Mesodermal cell (in vitro differentiated cells): ENCODE results near the gene PCDHGA9.
"Not testable (repeated sequence)": the region's sequence is repeated elsewhere in the genome, so short reads cannot be mapped to it uniquely, and the experiment has no call there.

Experiments used
- H3K27ac ChIP-seq: 2 replicates; pipeline ENCODE4 v1.7.0; 2013; ENCODE audit warnings: mild to moderate bottlenecking, low read depth, low read length, moderate library complexity; ENCODE audit not compliant: severe bottlenecking
- H3K36me3 ChIP-seq: 2 replicates; pipeline ENCODE4 v1.7.1; 2013; ENCODE audit warnings: mild to moderate bottlenecking, low read length, moderate library complexity; ENCODE audit not compliant: control insufficient read depth, insufficient read depth
- H3K4me1 ChIP-seq: one replicate; pipeline ENCODE4 v1.7.1; 2013; ENCODE audit warnings: mild to moderate bottlenecking, low read length; ENCODE audit not compliant: insufficient read depth, control insufficient read depth, poor library complexity, severe bottlenecking
- H3K4me3 ChIP-seq: 2 replicates; pipeline ENCODE4 v1.7.0; 2013; ENCODE audit warnings: low read length, control low read depth, mild to moderate bottlenecking; ENCODE audit not compliant: insufficient read depth, poor library complexity, severe bottlenecking; ENCODE audit errors: extremely low read depth
- H3K9me3 ChIP-seq: 2 replicates; pipeline ENCODE4 v1.7.1; 2013; ENCODE audit warnings: mild to moderate bottlenecking, low read length, moderate library complexity; ENCODE audit not compliant: control insufficient read depth
- WGBS, 2 experiments: methylation state at CpG; one replicate each; pipeline ENCODE4 v1.1.5; 2013; ENCODE audit warnings: missing lambda C conversion rate in 2 of 2; ENCODE audit not compliant: insufficient coverage in 2 of 2; 5-methylcytosine and 5-hydroxymethylcytosine counted together

PCDHGA9 gene

DNA sequence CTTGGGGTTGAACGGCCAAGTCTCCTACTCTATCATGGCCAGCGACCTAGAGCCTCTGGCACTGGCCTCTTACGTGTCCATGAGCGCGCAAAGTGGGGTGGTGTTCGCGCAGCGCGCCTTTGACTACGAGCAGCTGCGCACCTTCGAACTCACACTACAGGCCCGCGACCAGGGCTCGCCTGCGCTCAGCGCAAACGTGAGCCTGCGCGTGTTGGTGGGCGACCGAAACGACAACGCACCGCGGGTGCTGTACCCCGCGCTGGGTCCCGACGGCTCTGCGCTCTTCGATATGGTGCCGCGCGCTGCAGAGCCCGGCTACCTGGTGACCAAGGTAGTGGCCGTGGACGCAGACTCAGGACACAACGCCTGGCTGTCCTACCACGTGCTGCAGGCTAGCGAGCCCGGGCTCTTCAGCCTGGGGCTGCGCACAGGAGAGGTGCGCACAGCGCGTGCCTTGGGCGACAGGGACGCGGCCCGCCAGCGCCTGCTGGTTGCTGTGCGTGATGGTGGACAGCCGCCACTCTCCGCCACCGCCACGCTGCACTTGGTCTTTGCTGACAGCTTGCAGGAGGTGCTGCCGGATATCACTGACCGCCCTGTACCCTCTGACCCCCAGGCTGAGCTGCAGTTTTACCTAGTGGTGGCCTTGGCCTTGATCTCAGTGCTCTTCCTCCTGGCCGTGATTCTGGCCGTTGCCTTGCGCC is 2.9 kb upstream of the PCDHGA9 start:
- Histone ChIP-seq H3K4me1 (no peaks in the 10 kb centered on the region), H3K9me3 (peaks cover 40% of the 10 kb centered on the region), H3K4me3 (no peak overlapping the region), H3K36me3 (peaks cover 5% of the 10 kb centered on the region), H3K27ac (no peak overlapping the region)
- WGBS, 2 experiments: 96 to 97% methylated on average over 57 to 61 of the region's 61 CpGs

DNA sequence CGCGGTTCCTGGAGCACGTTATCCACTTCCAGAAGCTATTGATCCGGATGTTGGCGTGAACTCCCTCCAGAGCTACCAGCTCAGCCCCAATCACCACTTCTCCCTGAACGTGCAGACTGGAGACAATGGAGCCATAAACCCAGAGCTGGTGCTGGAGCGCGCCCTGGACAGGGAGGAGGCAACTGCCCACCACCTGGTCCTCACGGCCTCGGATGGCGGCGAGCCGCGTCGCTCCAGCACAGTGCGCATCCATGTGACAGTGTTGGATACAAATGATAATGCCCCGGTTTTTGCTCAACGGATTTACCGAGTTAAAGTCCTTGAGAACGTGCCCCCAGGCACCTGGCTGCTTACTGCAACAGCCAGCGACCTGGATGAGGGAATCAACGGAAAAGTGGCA is 809 bp downstream of the PCDHGA9 start:
- H3K9me3 ChIP-seq: peaks cover 28% of the 10 kb centered on the region
- 98% methylated on average over 18 to 20 of the region's 22 CpGs for WGBS, 2 experiments
- H3K36me3 ChIP-seq: peaks cover 5% of the 10 kb centered on the region
- H3K4me3 ChIP-seq: no peak overlapping the region
- no peak overlapping the region for H3K27ac ChIP-seq
- H3K4me1 ChIP-seq: no peaks in the 10 kb centered on the region

DNA sequence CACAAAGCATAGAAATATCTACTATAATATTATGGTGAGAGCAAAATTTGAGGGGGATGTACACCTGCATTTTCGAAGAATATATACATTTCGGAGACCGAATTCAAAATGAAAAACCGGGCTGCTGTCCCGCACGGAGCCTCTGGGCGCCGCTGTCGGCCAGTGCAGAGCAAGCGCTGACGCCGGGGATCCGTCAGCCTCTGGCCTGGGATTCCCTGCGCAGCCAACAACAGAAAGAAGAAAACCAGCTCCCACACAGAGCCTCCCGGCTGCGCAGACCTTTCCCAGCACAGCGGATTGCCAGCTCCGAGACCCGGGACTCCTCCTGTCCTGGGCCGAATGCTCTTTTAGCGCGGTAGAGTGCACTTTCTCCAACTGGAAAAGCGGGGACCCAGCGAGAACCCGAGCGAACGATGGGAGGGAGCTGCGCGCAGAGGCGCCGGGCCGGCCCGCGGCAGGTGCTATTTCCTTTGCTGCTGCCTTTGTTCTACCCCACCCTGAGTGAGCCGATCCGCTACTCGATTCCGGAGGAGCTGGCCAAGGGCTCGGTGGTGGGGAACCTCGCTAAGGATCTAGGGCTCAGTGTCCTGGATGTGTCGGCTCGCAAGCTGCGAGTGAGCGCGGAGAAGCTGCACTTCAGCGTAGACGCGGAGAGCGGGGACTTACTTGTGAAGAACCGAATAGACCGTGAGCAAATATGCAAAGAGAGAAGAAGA is 5.4 kb downstream of the PCDHGA9 start, which contains the start of gene PCDHGB6:
Gene PCDHGB6 (plus strand): TSS at position 232 of the 716 bp plus-strand sequence. CDS start 182 bp downstream, at position 414.
- H3K36me3 ChIP-seq: peaks cover 13% of the 10 kb centered on the region
- H3K4me1 ChIP-seq: not testable (repeated sequence)
- peak within 1 kb of the TSS; percentile 47 for H3K4me3 ChIP-seq
- peaks cover 25% of the 10 kb centered on the region for H3K9me3 ChIP-seq
- 27 to 37% methylated on average over 32 to 34 of the region's 51 CpGs for WGBS, 2 experiments
- peak within 1 kb of the TSS; percentile 72 for H3K27ac ChIP-seq

DNA sequence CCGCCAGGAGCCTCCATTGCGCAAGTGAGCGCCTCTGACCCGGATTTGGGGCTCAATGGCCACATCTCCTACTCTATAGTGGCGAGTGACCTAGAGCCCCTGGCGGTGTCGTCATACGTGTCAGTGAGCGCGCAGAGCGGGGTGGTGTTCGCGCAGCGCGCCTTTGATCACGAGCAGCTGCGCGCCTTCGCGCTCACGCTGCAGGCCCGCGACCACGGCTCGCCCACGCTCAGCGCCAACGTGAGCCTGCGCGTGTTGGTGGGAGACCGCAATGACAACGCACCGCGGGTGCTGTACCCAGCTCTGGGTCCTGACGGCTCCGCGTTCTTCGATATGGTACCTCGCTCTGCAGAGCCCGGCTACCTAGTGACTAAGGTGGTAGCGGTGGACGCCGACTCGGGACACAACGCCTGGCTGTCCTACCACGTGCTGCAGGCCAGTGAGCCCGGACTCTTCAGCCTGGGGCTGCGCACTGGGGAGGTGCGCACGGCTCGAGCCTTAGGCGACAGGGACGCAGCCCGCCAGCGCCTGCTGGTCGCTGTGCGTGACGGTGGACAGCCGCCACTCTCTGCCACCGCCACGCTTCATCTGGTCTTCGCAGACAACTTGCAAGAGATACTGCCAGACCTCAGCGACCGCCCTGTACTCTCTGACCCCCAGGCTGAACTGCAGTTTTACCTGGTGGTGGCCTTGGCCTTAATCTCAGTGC is 7.2 kb downstream of the PCDHGA9 start:
- 96 to 98% methylated on average over 61 to 64 of the region's 64 CpGs for WGBS, 2 experiments
- no peak overlapping the region for H3K4me3 ChIP-seq
- no peaks in the 10 kb centered on the region for H3K4me1 ChIP-seq
- H3K36me3 ChIP-seq: peaks cover 31% of the 10 kb centered on the region
- H3K9me3 ChIP-seq: peaks cover 37% of the 10 kb centered on the region
- no peak overlapping the region for H3K27ac ChIP-seq

DNA sequence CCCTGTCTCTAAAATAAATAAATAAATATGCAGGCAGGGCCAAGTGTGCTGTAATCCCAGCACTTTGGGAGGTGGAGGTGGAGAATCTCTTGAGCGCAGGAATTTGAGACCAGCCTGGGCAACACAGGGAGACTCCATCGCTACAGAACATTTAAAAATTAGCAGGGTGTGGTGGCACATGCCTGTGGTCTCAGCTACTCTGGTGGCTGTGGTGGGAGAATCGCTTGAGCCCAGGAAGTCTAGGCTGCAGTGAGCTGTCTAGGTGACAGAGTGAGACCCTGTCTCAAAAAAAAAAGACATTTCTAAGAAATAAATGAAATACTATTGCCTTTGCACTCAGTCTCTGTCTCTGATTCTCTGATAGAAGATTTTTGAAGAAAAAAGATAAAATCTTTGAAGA is 9.0 kb downstream of the PCDHGA9 start:
- no peaks in the 10 kb centered on the region for H3K4me1 ChIP-seq
- 93 to 95% methylated on average over 2 of the region's 3 CpGs for WGBS, 2 experiments
- H3K36me3 ChIP-seq: peaks cover 36% of the 10 kb centered on the region
- no peak overlapping the region for H3K27ac ChIP-seq
- H3K4me3 ChIP-seq: peak overlapping the region; percentile 20
- peaks cover 41% of the 10 kb centered on the region for H3K9me3 ChIP-seq

DNA sequence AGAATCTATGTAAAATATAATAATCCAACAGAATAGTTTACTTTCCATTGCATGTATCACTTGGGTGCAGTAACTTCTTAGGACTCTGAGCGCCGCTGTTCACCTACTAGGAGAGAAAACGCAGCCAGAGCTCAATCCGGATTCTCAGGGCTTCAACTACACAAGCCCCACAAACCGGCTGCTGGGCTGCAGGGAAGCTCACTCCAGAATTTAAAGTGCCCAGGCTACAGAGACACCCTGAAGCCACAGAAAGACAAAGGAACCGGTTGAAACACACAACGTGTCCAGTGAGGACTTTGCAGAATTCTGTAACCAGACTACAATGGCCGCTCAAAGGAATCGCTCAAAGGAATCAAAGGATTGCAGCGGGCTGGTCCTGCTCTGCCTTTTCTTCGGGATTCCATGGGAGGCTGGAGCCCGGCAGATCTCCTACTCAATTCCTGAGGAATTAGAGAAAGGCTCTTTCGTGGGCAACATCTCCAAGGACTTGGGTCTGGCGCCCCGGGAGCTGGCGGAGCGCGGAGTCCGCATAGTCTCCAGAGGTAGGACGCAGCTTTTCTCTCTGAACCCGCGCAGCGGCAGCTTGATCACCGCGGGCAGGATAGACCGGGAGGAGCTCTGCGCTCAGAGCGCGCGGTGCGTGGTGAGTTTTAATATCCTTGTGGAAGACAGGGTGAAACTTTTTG is 10.4 kb downstream of the PCDHGA9 start, which contains the start of gene PCDHGA10:
Gene PCDHGA10 (plus strand): TSS at position 134 of the 686 bp plus-strand sequence. CDS start 189 bp downstream, at position 323.
- peak within 1 kb of the TSS; percentile 67 for H3K27ac ChIP-seq
- H3K9me3 ChIP-seq: peaks cover 48% of the 10 kb centered on the region
- peaks cover 43% of the 10 kb centered on the region for H3K36me3 ChIP-seq
- no peaks in the 10 kb centered on the region for H3K4me1 ChIP-seq
- 30 to 50% methylated on average over 14 to 25 of the region's 31 CpGs for WGBS, 2 experiments
- H3K4me3 ChIP-seq: peak within 1 kb of the TSS; percentile 47

DNA sequence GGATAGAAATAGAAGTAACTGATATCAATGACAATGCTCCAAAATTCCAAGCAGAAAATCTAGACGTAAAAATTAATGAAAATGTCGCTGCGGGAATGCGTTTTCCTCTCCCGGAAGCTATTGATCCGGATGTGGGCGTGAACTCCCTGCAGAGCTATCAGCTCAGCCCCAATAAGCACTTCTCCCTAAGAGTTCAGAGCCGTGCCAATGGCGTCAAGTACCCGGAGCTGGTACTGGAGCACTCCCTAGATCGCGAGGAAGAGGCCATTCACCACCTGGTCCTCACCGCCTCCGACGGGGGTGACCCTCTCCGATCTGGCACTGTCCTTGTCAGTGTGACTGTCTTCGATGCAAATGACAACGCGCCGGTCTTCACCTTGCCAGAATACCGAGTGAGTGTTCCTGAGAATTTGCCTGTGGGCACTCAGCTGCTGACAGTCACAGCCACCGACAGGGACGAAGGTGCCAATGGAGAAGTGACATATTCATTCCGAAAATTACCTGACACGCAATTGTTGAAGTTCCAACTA is 11.0 kb downstream of the PCDHGA9 start:
- WGBS, 2 experiments: 81 to 85% methylated on average over 21 to 22 of the region's 25 CpGs
- Histone ChIP-seq H3K4me3 (peak overlapping the region; percentile 47), H3K4me1 (no peaks in the 10 kb centered on the region), H3K9me3 (peaks cover 53% of the 10 kb centered on the region), H3K36me3 (peaks cover 47% of the 10 kb centered on the region), H3K27ac (no peak overlapping the region)

DNA sequence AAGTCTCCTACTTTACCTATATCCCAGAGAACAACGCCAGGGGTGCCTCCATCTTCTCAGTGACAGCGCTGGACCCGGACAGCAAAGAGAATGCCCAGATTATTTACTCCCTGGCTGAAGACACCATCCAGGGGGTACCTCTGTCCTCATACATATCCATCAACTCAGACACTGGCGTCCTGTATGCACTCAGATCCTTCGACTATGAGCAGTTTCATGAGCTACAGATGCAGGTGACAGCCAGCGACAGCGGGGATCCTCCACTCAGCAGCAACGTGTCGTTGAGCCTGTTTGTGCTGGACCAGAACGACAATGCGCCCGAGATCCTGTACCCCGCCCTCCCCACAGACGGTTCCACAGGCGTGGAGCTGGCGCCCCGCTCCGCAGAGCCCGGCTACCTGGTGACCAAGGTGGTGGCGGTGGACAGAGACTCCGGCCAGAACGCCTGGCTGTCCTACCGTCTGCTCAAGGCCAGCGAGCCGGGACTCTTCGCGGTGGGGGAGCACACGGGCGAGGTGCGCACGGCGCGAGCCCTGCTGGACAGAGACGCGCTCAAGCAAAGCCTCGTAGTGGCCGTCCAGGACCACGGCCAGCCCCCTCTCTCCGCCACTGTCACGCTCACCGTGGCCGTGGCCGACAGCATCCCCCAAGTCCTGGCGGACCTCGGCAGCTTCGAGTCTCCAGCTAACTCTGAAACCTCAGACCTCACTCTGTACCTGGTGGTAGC is 12.1 kb downstream of the PCDHGA9 start:
- not testable (repeated sequence) for H3K4me3 ChIP-seq, H3K4me1 ChIP-seq, H3K27ac ChIP-seq
- 94 to 97% methylated on average over 34 to 42 of the region's 46 CpGs for WGBS, 2 experiments
- Histone ChIP-seq H3K9me3 (peaks cover 53% of the 10 kb centered on the region), H3K36me3 (peaks cover 55% of the 10 kb centered on the region)

DNA sequence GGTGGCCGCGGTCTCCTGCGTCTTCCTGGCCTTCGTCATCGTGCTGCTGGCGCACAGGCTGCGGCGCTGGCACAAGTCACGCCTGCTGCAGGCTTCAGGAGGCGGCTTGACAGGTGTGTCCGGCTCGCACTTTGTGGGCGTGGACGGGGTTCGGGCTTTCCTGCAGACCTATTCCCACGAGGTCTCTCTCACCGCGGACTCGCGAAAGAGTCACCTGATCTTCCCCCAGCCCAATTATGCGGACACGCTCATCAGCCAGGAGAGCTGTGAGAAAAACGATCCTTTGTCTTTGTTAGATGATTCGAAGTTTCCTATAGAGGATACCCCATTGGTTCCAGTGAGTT is 12.7 kb downstream of the PCDHGA9 start:
- H3K36me3 ChIP-seq: peaks cover 55% of the 10 kb centered on the region
- H3K9me3 ChIP-seq: peaks cover 52% of the 10 kb centered on the region
- whole genome bisulfite sequencing, 2 experiments: 94 to 95% methylated on average over 18 to 23 of the region's 24 CpGs

More for the DNA sequence above, 12.7 kb downstream of the PCDHGA9 start:
- H3K4me1 ChIP-seq, H3K27ac ChIP-seq, H3K4me3 ChIP-seq: not testable (repeated sequence)
